A549 treated with AZD2906 at 1 μM for 4 hours (cell line): ENCODE results near the gene TMEM161B. TPM values are rescaled to one million over a fixed set of nuclear protein-coding genes. Genes with fewer than 3 reads are reported as not detected.

ENCODE experiments used
- total RNA-seq: library from RNA; stranded (reverse); fragments of 200-300 nt; extraction: Qiagen RNA extraction; gene quantifications from 5 replicates; pipeline ENCODE4 v1.2.3, GENCODE V29; 2022

The TMEM161B gene
- total RNA-seq, result 6.5 to 11.3 TPM (median 8.1 TPM) in 5 replicates

GRCh38 chr5:88268385-88269184 lies at the start of gene TMEM161B:
TMEM161B (minus strand) TSS chr5:88268845; CDS start chr5:88268723, 122 bp downstream.

